ENCODE measurements around the gene OTX1. TPM values are rescaled to one million over a fixed set of nuclear protein-coding genes. Genes with fewer than 3 reads are reported as not detected.

The OTX1 gene
- total and polyA plus RNA-seq, 2 of the 8 experiments (the other 6 are each of a cell fraction or from before 2014, with no cell fraction given) = 0.24 to 3.3 TPM

GRCh38 chr2:63001576-63001975 is 49.1 kb upstream of the OTX1 start (continued):
- TF ChIP-seq CHD7 (IDR thresholded peaks at IDR 0.05; ENCODE audit: insufficient replicate concordance, low read length) = no peak
- TF ChIP-seq RNF2 (IDR thresholded peaks at IDR 0.05; ENCODE audit: borderline replicate concordance, low read depth, low read length, missing control alignments, poor library complexity, severe bottlenecking) = no peak

Measured in H1 (cell line).